Gastrocnemius medialis (tissue), 4 donors: ENCODE results near the gene CMTM3. TPM values are rescaled to one million over a fixed set of nuclear protein-coding genes. Genes with fewer than 3 reads are reported as not detected.

Source experiments
- ATAC-seq, 2 donors: fragments of 150-250 bp; one replicate each; pipeline ENCODE4 v1.9.1; 2016
- DNase-seq, 2 donors: peaks; one replicate each; pipeline ENCODE4 v3.0.0-alpha.2; 2019
- H3K27ac ChIP-seq, 4 donors: fragments of 200-600 bp; sonication (generic); 1 replicate in 1 of 4; 2 replicates in 3 of 4; pipeline ENCODE4 v1.5.1; 2016 to 2018; ENCODE audit warnings: mild to moderate bottlenecking in 2 of 4, moderate library complexity in 1 of 4
- H3K27me3 ChIP-seq, 3 donors: fragments of 200-600 bp; sonication (generic) in 2 of 3; 1 replicate in 1 of 3; 2 replicates in 2 of 3; pipeline versions ENCODE4 v1.5.1 to v1.6.0; 2016 to 2019; ENCODE audit warnings: mild to moderate bottlenecking in 1 of 3, moderate library complexity in 1 of 3
- H3K36me3 ChIP-seq, 2 donors: fragments of 200-600 bp; sonication (generic) in 1 of 2; one replicate each; pipeline ENCODE4 v1.5.1; 2017 to 2018
- H3K4me1 ChIP-seq, 2 donors: fragments of 200-600 bp; sonication (generic) in 1 of 2; one replicate each; pipeline ENCODE4 v1.5.1; 2016 to 2017; ENCODE audit warnings: mild to moderate bottlenecking in 2 of 2
- H3K4me3 ChIP-seq, 4 donors: fragments of 200-600 bp; sonication (generic) in 3 of 4; 1 replicate in 1 of 4; 2 replicates in 3 of 4; pipeline ENCODE4 v1.5.1; 2016 to 2019; ENCODE audit warnings: mild to moderate bottlenecking in 2 of 4
- H3K9me3 ChIP-seq, 3 donors: fragments of 200-600 bp; sonication (generic) in 2 of 3; 1 replicate in 1 of 3; 2 replicates in 2 of 3; pipeline ENCODE4 v1.5.1; 2016 to 2019
- POLR2A ChIP-seq, 2 donors: fragments of 450-650 bp; IDR thresholded peaks; one replicate each; pipeline ENCODE4 v1.6.1; 2017; ENCODE audit warnings: antibody characterized with exemption in 2 of 2, mild to moderate bottlenecking in 2 of 2, moderate library complexity in 2 of 2
- in situ Hi-C, 4 donors: fragments of 200-750 bp; cut with MboI; loops; one replicate each; pipeline versions ENCODE4 v1.15.0 to v1.8.0; 2017; ENCODE audit warnings: low sequenced_read_pairs in 4 of 4
- intact Hi-C: fragments of 100-400 bp; cut with DNase I; formaldehyde crosslinking; loops from one replicate; pipeline ENCODE4 v1.15.1; 2023; ENCODE audit warnings: low total_unique reads
- total RNA-seq, 4 donors: library from RNA; depleted of rRNA; stranded (reverse); fragments of >200 nt; gene quantifications; one replicate each; pipeline versions ENCODE4 v1.1.0 to v1.2.3, GENCODE V29; 2016
- TF ChIP-seq, protein P1 (sequence below), 5 experiments: fragments of 450-650 bp in 3 of 5; fragments of 200-600 bp in 2 of 5; sonication (generic) in 2 of 5; IDR thresholded peaks in 4 of 5; conservative IDR thresholded peaks in 1 of 5; 1 replicate in 4 of 5; 2 replicates in 1 of 5; pipeline ENCODE4 v1.5.1; 2016 to 2019; ENCODE audit warnings: antibody characterized with exemption in 5 of 5, mild to moderate bottlenecking in 3 of 5, moderate library complexity in 3 of 5

The CMTM3 gene
- total RNA-seq, 4 donors from 2014 or later, result 2.6 to 11.3 (median 5.1) TPM

DNA sequence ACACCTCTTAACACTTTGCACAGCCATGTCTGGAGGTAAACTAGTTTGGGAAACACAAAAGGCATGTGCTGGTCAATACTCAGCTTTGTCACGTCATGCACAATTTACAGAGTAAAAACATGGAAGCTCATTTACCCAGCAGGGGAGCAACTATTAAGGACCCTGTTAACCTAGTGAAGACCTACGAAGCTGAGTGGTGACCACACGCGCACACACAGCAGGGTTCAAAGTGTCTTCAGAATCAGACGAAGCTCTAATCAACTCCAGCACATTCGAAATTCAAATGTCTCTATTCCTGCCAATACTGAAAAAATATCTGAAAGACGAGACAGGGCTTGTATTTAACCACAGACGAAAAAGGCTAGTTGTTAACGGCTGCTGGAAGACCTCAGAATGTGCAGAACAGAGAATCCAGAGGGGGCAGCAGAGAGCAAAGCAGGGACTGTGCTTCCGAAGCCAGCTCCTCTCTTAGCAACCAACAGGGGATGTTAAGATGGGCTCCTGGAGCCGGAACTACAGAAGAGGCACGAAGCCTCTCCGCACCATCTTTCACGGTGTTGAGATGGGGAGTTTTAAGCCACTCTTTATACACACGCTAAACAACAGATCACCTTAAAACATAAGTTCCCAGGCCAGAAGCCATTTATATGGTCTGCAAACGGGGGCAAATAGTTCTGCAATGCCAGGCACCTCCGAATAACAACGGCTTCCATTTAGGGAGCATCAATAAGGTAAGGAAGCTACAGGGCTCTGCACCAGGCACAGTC lies 46.4 kb downstream of the CMTM3 start:
- DNase-seq, result peak; percentile 52 to 58
- Histone ChIP-seq H3K27ac (no peak overlapping the region), H3K4me1 (peaks cover 3 to 12% of the 10 kb centered on the region in 2 donors), H3K36me3 (no peaks in the 10 kb centered on the region), H3K9me3 (no peaks in the 10 kb centered on the region), H3K27me3 (no peaks in the 10 kb centered on the region), H3K4me3 (no peak overlapping the region)
- ATAC-seq, result peak; percentile 91 to 97
- in situ Hi-C loops (no loop called here), intact Hi-C loops (loop anchor here (5.0 kb wide), 1 partner anchor 44 kb away; no protein-coding TSS in a partner anchor)
- TF ChIP-seq POLR2A (IDR thresholded peaks at IDR 0.05), result no peak
- TF ChIP-seq, protein P1, sequence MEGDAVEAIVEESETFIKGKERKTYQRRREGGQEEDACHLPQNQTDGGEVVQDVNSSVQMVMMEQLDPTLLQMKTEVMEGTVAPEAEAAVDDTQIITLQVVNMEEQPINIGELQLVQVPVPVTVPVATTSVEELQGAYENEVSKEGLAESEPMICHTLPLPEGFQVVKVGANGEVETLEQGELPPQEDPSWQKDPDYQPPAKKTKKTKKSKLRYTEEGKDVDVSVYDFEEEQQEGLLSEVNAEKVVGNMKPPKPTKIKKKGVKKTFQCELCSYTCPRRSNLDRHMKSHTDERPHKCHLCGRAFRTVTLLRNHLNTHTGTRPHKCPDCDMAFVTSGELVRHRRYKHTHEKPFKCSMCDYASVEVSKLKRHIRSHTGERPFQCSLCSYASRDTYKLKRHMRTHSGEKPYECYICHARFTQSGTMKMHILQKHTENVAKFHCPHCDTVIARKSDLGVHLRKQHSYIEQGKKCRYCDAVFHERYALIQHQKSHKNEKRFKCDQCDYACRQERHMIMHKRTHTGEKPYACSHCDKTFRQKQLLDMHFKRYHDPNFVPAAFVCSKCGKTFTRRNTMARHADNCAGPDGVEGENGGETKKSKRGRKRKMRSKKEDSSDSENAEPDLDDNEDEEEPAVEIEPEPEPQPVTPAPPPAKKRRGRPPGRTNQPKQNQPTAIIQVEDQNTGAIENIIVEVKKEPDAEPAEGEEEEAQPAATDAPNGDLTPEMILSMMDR (IDR thresholded peaks at IDR 0.05 in 4 of 5, conservative IDR thresholded peaks at IDR 0.05 in 1 of 5), result peak; percentile 62 to 93 (median 74)

DNA sequence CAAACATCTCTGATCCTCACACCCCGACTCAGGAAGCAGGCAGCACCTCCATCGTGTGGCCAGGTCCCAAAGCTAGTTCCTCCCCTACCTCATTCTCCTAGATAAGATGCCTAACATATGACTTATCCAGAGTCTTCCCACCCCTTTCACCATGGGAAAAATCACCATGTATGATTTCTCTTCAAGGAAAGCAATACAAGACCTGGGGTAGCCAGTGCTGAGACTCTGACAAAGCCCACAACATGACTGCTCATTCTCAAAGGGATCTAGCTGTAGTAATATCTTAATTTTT lies 46.9 kb downstream of the CMTM3 start:
- ATAC-seq (no peak), DNase-seq (no peak)
- no peaks in the 10 kb centered on the region for H3K36me3 ChIP-seq
- no peak overlapping the region for H3K4me3 ChIP-seq
- peaks cover 3 to 12% of the 10 kb centered on the region in 2 donors for H3K4me1 ChIP-seq
- intact Hi-C loops, result loop anchor here (5.0 kb wide), 1 partner anchor 44 kb away; no protein-coding TSS in a partner anchor
- TF ChIP-seq POLR2A (IDR thresholded peaks at IDR 0.05), result no peak
- TF ChIP-seq, protein P1 (IDR thresholded peaks at IDR 0.05 in 4 of 5, conservative IDR thresholded peaks at IDR 0.05 in 1 of 5), result no peak
- in situ Hi-C loops, result no loop called here
- no peaks in the 10 kb centered on the region for H3K27me3 ChIP-seq
- no peak overlapping the region for H3K27ac ChIP-seq
- H3K9me3 ChIP-seq, result no peaks in the 10 kb centered on the region

DNA sequence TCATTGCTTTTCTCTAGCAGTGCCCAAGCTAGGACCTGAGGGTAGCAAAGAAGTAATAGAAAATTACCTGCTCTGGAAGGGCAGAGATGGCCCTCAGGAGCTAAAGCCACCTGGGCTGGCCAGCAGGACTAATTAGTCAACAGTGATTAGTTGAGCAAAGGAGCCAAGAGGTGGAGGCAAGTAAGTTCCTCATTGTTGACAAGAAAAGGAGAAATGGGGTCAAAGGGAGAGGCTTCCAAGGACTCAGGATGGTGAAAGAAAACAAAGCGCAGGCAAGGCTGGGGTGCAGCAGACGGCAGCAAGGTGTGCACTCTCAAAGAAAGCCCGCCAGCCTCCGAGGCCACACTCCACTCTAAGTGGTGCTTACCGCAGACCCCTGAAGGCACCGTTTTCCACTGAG lies 47.5 kb downstream of the CMTM3 start:
- no peak for DNase-seq
- Histone ChIP-seq H3K4me1 (peaks cover 3 to 12% of the 10 kb centered on the region in 2 donors), H3K27ac (no peak overlapping the region), H3K4me3 (no peak overlapping the region), H3K9me3 (no peaks in the 10 kb centered on the region), H3K27me3 (no peaks in the 10 kb centered on the region), H3K36me3 (no peaks in the 10 kb centered on the region)
- TF ChIP-seq, protein P1 (IDR thresholded peaks at IDR 0.05 in 4 of 5, conservative IDR thresholded peaks at IDR 0.05 in 1 of 5), result no peak
- TF ChIP-seq POLR2A (IDR thresholded peaks at IDR 0.05), result no peak
- no peak for ATAC-seq
- intact Hi-C loops, result loop anchor here (5.0 kb wide), 1 partner anchor 45 kb away; no protein-coding TSS in a partner anchor
- in situ Hi-C loops, result no loop called here

DNA sequence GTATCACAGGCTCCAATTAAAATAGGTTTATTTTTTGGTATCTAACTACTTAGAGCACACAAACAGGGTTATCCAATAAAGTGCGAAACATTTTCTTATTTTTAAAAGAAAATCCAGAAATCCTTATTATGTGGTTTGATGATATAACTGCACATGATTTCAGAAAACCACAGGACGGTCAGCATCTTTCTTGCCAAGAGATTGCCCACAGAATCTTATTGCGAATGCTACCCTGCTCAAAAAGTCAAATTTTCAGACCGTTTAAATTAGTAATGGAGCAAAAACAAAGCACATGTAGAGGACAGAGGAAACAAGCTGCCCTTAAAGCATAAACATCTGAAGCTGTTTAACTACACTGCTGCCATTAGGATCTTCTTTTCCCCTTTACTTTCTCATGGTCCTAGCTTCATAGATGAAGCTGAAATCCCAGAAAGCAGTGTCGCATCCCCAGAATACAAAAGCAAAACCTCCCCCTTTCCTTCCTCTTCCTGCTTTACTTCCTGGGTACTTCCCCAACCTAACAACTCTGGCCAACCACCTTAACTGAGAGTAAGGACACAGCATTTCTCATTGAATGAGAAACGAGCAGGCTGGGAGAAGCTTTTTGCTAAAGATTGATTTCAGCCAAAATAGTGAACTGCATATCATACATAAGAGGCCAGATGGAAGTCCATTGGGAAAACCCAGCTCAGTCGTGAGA lies 48.3 kb downstream of the CMTM3 start:
- intact Hi-C loops (loop anchor here (5.0 kb wide), 1 partner anchor 46 kb away; no protein-coding TSS in a partner anchor), in situ Hi-C loops (no loop called here)
- Histone ChIP-seq H3K4me3 (no peak overlapping the region), H3K27ac (no peak overlapping the region), H3K9me3 (no peaks in the 10 kb centered on the region), H3K27me3 (no peaks in the 10 kb centered on the region), H3K36me3 (no peaks in the 10 kb centered on the region), H3K4me1 (peaks cover 3 to 12% of the 10 kb centered on the region in 2 donors)
- TF ChIP-seq, protein P1 (IDR thresholded peaks at IDR 0.05 in 4 of 5, conservative IDR thresholded peaks at IDR 0.05 in 1 of 5), result no peak
- no peak for TF ChIP-seq POLR2A (IDR thresholded peaks at IDR 0.05)
- ATAC-seq, result no peak
- no peak for DNase-seq
